Measurements from ENCODE around the gene CLDN12. TPM values are rescaled to one million over a fixed set of nuclear protein-coding genes. Genes with fewer than 3 reads are reported as not detected.

Gene CLDN12
- total and polyA plus RNA-seq, 11 donors = 20.7 to 45.2 (median 31.4) TPM

DNA sequence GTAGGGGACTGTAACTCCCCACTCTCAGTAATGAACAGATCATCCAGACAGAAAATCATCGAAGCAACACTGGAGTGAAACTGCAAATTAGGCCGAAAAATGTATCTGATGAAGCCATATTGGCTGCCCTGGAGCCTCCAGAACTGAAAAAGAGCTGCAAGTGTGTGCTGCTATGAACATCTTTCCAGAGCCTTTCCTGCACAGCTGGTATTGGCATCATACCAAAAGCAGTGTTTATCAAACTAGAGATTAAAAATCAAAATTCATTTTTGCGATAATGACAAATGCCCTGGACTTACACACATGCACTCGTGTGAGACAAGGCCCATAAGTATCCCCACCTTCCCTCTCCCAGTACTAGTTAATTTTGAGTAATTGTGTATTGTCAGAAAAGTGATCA, 6.8 kb upstream of the CLDN12 start:
- H3K27ac ChIP-seq = no peak overlapping the region
- no peaks in the 10 kb centered on the region for H3K27me3 ChIP-seq
- no peaks in the 10 kb centered on the region for H3K36me3 ChIP-seq
- no peak overlapping the region for H3K4me3 ChIP-seq
- H3K9me3 ChIP-seq = peaks cover 0 to 15% (median 0%) of the 10 kb centered on the region in 12 donors
- ATAC-seq (no peak), DNase-seq (no peak)
- intact Hi-C loops (cut with DNase I) = no loop called here
- no peak for TF ChIP-seq POLR2A (IDR thresholded peaks at IDR 0.05)
- no peak for TF ChIP-seq CTCF (IDR thresholded peaks at IDR 0.05)
- H3K4me1 ChIP-seq = no peaks in the 10 kb centered on the region
- WGBS, 4 donors = 90 to 92% (median 91%) methylated on average over 4 of the region's 4 CpGs

DNA sequence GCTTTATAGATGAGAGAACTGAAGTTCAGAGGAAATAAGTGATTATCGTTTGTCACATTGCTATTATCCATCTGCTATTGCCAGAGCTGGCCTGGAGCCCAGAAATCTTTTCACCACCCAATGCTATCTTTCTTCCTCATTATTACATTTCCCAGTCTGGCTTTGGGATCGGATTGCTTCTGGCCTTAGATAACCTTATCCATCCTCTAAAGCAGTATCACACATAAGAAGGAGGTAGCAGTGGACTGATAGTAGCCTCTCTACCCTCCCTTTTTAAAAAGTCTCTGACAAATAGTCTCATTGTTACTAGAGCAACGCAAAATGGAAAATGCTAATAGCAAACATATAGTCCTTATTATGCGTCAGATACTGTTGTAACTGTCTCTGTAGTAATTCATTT, 1.3 kb upstream of the CLDN12 start:
- WGBS, 4 donors = 23 to 29% (median 24%) methylated on average over 4 of the region's 4 CpGs
- Histone ChIP-seq H3K36me3 (peaks cover 0 to 20% (median 3%) of the 10 kb centered on the region in 9 donors), H3K4me3 (no peak overlapping the region), H3K4me1 (peaks cover 0 to 25% (median 11%) of the 10 kb centered on the region in 12 donors), H3K9me3 (peaks cover 0 to 11% (median 0%) of the 10 kb centered on the region in 12 donors), H3K27ac (no peak overlapping the region), H3K27me3 (no peaks in the 10 kb centered on the region)
- ATAC-seq (no peak), DNase-seq (no peak)
- no peak for TF ChIP-seq POLR2A (IDR thresholded peaks at IDR 0.05)
- no peak for TF ChIP-seq CTCF (IDR thresholded peaks at IDR 0.05)
- intact Hi-C loops (cut with DNase I) = loop anchor here in 7 of 10 donors (2.0 to 10.0 kb wide), 3 partner anchors 55 to 57 kb away; partner anchors contain the start of gene GTPBP10 (in 7 of the 7)

GRCh38 chr7:90402785-90403173, 482 bp upstream of the CLDN12 start:
- WGBS, 4 donors = 25 to 45% (median 41%) methylated on average over 1 of the region's 1 CpG
- no peak for ATAC-seq
- no peaks in the 10 kb centered on the region for H3K27me3 ChIP-seq
- peak overlapping the region in 10 of 12 donors; percentile 87 to 97 (median 95) for H3K27ac ChIP-seq
- TF ChIP-seq POLR2A (IDR thresholded peaks at IDR 0.05) = no peak
- no peak for TF ChIP-seq CTCF (IDR thresholded peaks at IDR 0.05)
- peaks cover 0 to 27% (median 3%) of the 10 kb centered on the region in 9 donors for H3K36me3 ChIP-seq
- intact Hi-C loops (cut with DNase I) = loop anchor here in 8 of 10 donors (1.0 to 10.0 kb wide), 4 partner anchors 55 to 58 kb away; partner anchors contain the start of gene GTPBP10 (in 8 of the 8)
- H3K4me1 ChIP-seq = peaks cover 0 to 33% (median 11%) of the 10 kb centered on the region in 12 donors
- peak overlapping the region; percentile 44 to 87 (median 78) for H3K4me3 ChIP-seq
- peaks cover 0 to 11% (median 0%) of the 10 kb centered on the region in 12 donors for H3K9me3 ChIP-seq
- no peak for DNase-seq

DNA sequence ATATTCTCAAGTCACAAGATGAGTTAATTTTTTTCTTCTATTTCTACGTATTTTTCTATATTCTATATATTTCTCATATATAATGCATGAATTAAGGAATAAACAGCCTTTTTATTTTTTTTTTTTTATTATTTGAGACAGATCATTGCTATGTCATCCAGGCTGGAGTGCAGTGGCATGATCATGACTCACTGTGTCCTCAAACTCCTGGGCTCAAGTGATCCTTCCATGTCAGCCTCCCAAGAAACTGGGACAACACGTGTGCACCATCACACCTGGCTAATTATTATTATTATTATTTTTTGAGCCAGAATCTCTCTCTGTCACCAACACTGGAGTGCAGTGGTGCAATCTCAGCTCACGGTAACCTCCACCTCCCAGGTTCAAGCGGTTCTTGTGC, 1.5 kb downstream of the CLDN12 start:
- intact Hi-C loops (cut with DNase I) = loop anchor here in 5 of 10 donors (5.0 to 10.0 kb wide), 2 partner anchors 57 to 60 kb away; partner anchors contain the start of gene GTPBP10 (in 5 of the 5)
- peak overlapping the region; percentile 14 to 97 (median 94) for H3K27ac ChIP-seq
- peak overlapping the region in 9 of 12 donors; percentile 71 to 87 (median 80) for H3K4me3 ChIP-seq
- TF ChIP-seq POLR2A (IDR thresholded peaks at IDR 0.05) = no peak
- no peak for TF ChIP-seq CTCF (IDR thresholded peaks at IDR 0.05)
- no peak for ATAC-seq
- peaks cover 0 to 47% (median 14%) of the 10 kb centered on the region in 9 donors for H3K36me3 ChIP-seq
- peaks cover 0 to 3% (median 0%) of the 10 kb centered on the region in 12 donors for H3K9me3 ChIP-seq
- no peak for DNase-seq
- no peaks in the 10 kb centered on the region for H3K27me3 ChIP-seq
- 78 to 89% (median 82%) methylated on average over 4 of the region's 4 CpGs for WGBS, 4 donors
- peaks cover 0 to 48% (median 11%) of the 10 kb centered on the region in 12 donors for H3K4me1 ChIP-seq

Data from heart left ventricle (tissue), 16 donors.